CD4-positive, alpha-beta T cell (primary cell): ENCODE data around the gene ABHD14A. TPM values are rescaled to one million over a fixed set of nuclear protein-coding genes. Genes with fewer than 3 reads are reported as not detected.

Source experiments
- ATAC-seq: fragments of 200-7000 bp; cut with Tn5 transposase; one replicate; pipeline ENCODE4 v1.10.0; 2022; ENCODE audit warnings: mild to moderate bottlenecking; ENCODE audit not compliant: poor library complexity
- CTCF ChIA-PET: fragments of 350-600 bp; sonication (Branson Sonifier 250); formaldehyde crosslinking; loops from one replicate; lab custom pipeline; 2021; ENCODE audit warnings: antibody characterized with exemption, inconsistent platforms; lab: Charles Lee
- POLR2A ChIA-PET: fragments of 350-600 bp; sonication (Branson Sonifier 250); formaldehyde crosslinking; loops from one replicate; lab custom pipeline; 2021; ENCODE audit warnings: antibody characterized with exemption, inconsistent platforms; lab: Charles Lee
- DNase-seq, 14 experiments: peaks; one replicate each; pipeline ENCODE4 v3.0.0-alpha.2; 2013 to 2020; ENCODE audit warnings: mixed read lengths in 2 of 14
- H3K27ac ChIP-seq, 2 donors: one replicate each; pipeline versions ENCODE4 v1.5.1 to v1.7.0; 2013; ENCODE audit warnings: low read length in 2 of 2, low read depth in 1 of 2, mild to moderate bottlenecking in 1 of 2
- H3K27me3 ChIP-seq, 2 experiments: 1 replicate in 1 of 2; 2 replicates in 1 of 2; pipeline versions ENCODE4 v1.6.1 to v1.7.0; 2013; ENCODE audit warnings: low read length in 2 of 2, control low read depth in 1 of 2, mild to moderate bottlenecking in 1 of 2, moderate library complexity in 1 of 2; ENCODE audit not compliant: insufficient read depth in 2 of 2, control insufficient read depth in 1 of 2
- H3K36me3 ChIP-seq: one replicate; pipeline ENCODE4 v1.6.1; 2013; ENCODE audit warnings: low read length, control low read depth; ENCODE audit not compliant: insufficient read depth
- H3K4me1 ChIP-seq: one replicate; pipeline ENCODE4 v1.6.1; 2013; ENCODE audit warnings: low read length, control low read depth; ENCODE audit not compliant: insufficient read depth
- H3K4me3 ChIP-seq: one replicate; pipeline ENCODE4 v1.5.1; 2013; ENCODE audit warnings: mild to moderate bottlenecking, low read length, moderate library complexity
- H3K9me3 ChIP-seq, 2 experiments: 1 replicate in 1 of 2; 2 replicates in 1 of 2; pipeline versions ENCODE4 v1.6.1 to v1.7.0; 2013; ENCODE audit warnings: low read length in 2 of 2, mild to moderate bottlenecking in 2 of 2, control low read depth in 1 of 2, moderate library complexity in 1 of 2; ENCODE audit not compliant: control insufficient read depth in 1 of 2, insufficient read depth in 1 of 2
- H3K27ac Mint-ChIP-seq: one replicate; pipeline ENCODE4 v1.8.0; 2020; ENCODE audit warnings: mixed read lengths
- H3K27me3 Mint-ChIP-seq: one replicate; pipeline ENCODE4 v1.8.0; 2021; ENCODE audit warnings: mixed read lengths
- H3K36me3 Mint-ChIP-seq: one replicate; pipeline ENCODE4 v1.8.0; 2021; ENCODE audit warnings: low read depth, mixed read lengths
- H3K4me1 Mint-ChIP-seq: one replicate; pipeline ENCODE4 v1.8.0; 2021; ENCODE audit warnings: low read depth, mixed read lengths
- H3K4me3 Mint-ChIP-seq: one replicate; pipeline ENCODE4 v1.8.0; 2020; ENCODE audit warnings: mild to moderate bottlenecking, mixed read lengths
- H3K9me3 Mint-ChIP-seq: one replicate; pipeline ENCODE4 v1.8.0; 2020; ENCODE audit warnings: mixed read lengths
- intact Hi-C, 2 experiments: fragments of 100-400 bp; cut with DNase I in 1 of 2; cut with micrococcal nuclease in 1 of 2; formaldehyde crosslinking; loops; one replicate each; pipeline versions ENCODE4 v1.15.1 to v1.9.0; 2023 to 2025; cut with DNase I, micrococcal nuclease
- total RNA-seq, 174 experiments: library from RNA in 2 of 174; stranded (reverse) in 2 of 174; gene quantifications; one replicate each; pipeline ENCODE4 v1.2.3 and lab custom pipeline; 2021 to 2026
- TF ChIP-seq, protein P1 (sequence below): fragments of 200-600 bp; IDR thresholded peaks from one replicate; pipeline ENCODE4 v1.8.0; 2022; ENCODE audit warnings: antibody characterized with exemption, mild to moderate bottlenecking

The ABHD14A gene
- total RNA-seq, 2 experiments from 2014 or later: 9.5 to 10.6 TPM

- peaks cover 82% of the 10 kb centered on the region for H3K36me3 Mint-ChIP-seq
- Histone ChIP-seq H3K27me3 (no peaks in the 10 kb centered on the region), H3K27ac (no peak overlapping the region), H3K4me3 (no peak overlapping the region), H3K36me3 (peaks cover 63% of the 10 kb centered on the region), H3K4me1 (peaks cover 24% of the 10 kb centered on the region), H3K9me3 (no peaks in the 10 kb centered on the region)
- H3K4me1 Mint-ChIP-seq: peaks cover 33% of the 10 kb centered on the region
- ChIA-PET CTCF (no interaction called here), POLR2A (no interaction called here)
- no peak for ATAC-seq
- peak in 1 of 14 experiments; percentile 18 for DNase-seq
- peak overlapping the region; percentile 18 for H3K4me3 Mint-ChIP-seq
- H3K9me3 Mint-ChIP-seq: no peaks in the 10 kb centered on the region
- intact Hi-C loops: no loop called here
- no peak overlapping the region for H3K27ac Mint-ChIP-seq
- TF ChIP-seq, protein P1, sequence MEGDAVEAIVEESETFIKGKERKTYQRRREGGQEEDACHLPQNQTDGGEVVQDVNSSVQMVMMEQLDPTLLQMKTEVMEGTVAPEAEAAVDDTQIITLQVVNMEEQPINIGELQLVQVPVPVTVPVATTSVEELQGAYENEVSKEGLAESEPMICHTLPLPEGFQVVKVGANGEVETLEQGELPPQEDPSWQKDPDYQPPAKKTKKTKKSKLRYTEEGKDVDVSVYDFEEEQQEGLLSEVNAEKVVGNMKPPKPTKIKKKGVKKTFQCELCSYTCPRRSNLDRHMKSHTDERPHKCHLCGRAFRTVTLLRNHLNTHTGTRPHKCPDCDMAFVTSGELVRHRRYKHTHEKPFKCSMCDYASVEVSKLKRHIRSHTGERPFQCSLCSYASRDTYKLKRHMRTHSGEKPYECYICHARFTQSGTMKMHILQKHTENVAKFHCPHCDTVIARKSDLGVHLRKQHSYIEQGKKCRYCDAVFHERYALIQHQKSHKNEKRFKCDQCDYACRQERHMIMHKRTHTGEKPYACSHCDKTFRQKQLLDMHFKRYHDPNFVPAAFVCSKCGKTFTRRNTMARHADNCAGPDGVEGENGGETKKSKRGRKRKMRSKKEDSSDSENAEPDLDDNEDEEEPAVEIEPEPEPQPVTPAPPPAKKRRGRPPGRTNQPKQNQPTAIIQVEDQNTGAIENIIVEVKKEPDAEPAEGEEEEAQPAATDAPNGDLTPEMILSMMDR: no peak
- H3K27me3 Mint-ChIP-seq: no peaks in the 10 kb centered on the region
Observed at GRCh38 chr3:51937611-51938450, 37.0 kb upstream of the ABHD14A start.

DNA sequence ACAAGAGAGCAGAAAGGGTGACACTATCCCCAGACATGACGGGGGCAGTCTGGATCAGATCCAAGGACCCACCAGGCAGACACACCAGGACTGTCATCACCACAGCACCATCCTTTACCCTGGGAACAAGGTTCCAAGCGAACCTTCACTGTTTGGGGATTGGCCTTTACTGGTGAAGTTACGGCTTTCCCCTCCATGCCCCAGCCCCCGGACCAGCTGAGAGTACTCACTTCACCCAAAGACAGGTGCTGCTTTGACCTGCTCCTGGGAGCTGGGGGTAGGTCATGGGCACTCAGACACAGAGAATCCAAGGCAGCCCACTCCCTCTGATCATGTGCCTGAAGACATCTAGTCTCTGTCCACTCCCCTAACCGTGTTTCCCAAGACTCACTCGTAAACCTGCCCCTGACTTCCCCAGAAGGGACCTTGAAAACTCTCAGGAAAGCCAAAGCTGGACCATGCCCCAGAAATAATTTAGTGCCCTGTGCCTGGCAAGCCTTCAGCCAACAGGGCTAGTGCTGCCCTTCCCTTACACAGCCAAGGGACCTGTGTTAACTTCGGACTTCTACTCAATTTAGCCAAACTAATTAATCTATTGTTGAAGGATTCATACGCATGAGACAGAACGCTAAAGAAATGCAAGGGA lies 36.0 kb upstream of the ABHD14A start:
- H3K4me1 Mint-ChIP-seq: peaks cover 36% of the 10 kb centered on the region
- peaks cover 32% of the 10 kb centered on the region for H3K4me1 ChIP-seq
- H3K9me3 Mint-ChIP-seq: no peaks in the 10 kb centered on the region
- peaks cover 71% of the 10 kb centered on the region for H3K36me3 Mint-ChIP-seq
- H3K36me3 ChIP-seq: peaks cover 52% of the 10 kb centered on the region
- H3K4me3 Mint-ChIP-seq: peak overlapping the region; percentile 55
- DNase-seq (peak in 1 of 14 experiments; percentile 16), ATAC-seq (no peak)
- no peaks in the 10 kb centered on the region for H3K27me3 ChIP-seq
- H3K27ac Mint-ChIP-seq: no peak overlapping the region
- intact Hi-C loops: no loop called here
- H3K27ac ChIP-seq: no peak overlapping the region
- H3K27me3 Mint-ChIP-seq: no peaks in the 10 kb centered on the region
- POLR2A ChIA-PET: no interaction called here
- CTCF ChIA-PET: no interaction called here
- H3K4me3 ChIP-seq: no peak overlapping the region
- H3K9me3 ChIP-seq: no peaks in the 10 kb centered on the region
- TF ChIP-seq, protein P1: no peak

DNA sequence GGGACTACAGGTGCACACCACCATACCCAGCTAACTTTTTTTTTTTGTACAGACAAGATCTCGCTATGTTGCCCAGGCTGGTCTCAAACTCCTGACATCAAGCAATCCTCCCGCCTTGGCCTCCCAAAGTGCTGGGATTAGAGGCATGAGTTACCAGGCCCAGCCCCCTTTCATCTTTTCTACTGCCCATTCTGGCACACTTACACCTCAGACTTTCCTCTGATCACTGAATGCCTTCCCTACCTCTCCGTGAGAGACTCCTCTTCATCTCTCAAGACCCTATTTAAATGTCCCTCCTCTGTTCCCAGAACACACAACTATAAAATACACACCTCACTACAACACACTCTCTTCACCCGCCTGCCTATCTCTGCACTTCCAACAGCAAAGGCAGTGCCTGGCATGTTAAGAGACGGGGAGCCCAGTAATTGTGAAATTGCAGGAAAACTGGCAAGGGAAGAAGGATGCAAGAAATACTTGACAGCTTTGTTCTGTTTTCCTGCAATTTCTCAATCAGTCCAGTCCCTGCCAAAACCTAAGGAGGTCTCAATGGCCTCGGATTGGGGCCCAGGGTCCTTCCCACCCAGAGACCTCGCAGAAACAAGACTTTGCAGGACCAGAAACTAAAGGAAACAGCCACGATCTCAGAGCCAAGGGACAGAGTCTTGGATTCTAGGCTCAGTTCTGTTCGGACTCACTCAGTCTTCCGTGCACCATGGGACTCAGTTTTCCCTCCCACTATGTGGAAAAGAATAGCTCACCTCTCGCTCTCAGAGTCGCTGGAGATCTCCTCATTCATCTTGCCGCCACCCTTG lies 34.0 kb upstream of the ABHD14A start:
- Histone ChIP-seq H3K36me3 (peaks cover 34% of the 10 kb centered on the region), H3K4me1 (peaks cover 32% of the 10 kb centered on the region), H3K9me3 (no peaks in the 10 kb centered on the region), H3K27ac (peak overlapping the region in 1 of 2 donors; percentile 3), H3K4me3 (peak overlapping the region; percentile 89), H3K27me3 (no peaks in the 10 kb centered on the region)
- Mint-ChIP-seq H3K9me3 (no peaks in the 10 kb centered on the region), H3K4me3 (peak overlapping the region; percentile 95), H3K4me1 (peaks cover 36% of the 10 kb centered on the region), H3K36me3 (peaks cover 52% of the 10 kb centered on the region), H3K27ac (peak overlapping the region; percentile 58), H3K27me3 (no peaks in the 10 kb centered on the region)
- ChIA-PET POLR2A (interaction anchor here (0.6 to 3.4 kb wide), 11 partner anchors 26 to 117 kb away, joined by 3 to 35 read pairs (median 5); partner anchors contain the start of genes ABHD14A, ABHD14B, ACY1 and PCBP4), CTCF (interaction anchor here (0.6 to 2.5 kb wide), 9 partner anchors 17 to 1460 kb away, joined by 3 to 18 read pairs (median 6); partner anchors contain the start of genes ABHD14B, ACY1 and RPL29)
- intact Hi-C loops: loop anchor here in 1 of 2 experiments (5.0 to 10.0 kb wide), 2 partner anchors 439 to 556 kb away; partner anchors contain the start of genes DCAF1 and MANF
- DNase-seq (no peak), ATAC-seq (no peak)
- TF ChIP-seq, protein P1: no peak
